Mesenchymal stem cell (in vitro differentiated cells and primary cell): Measurements from ENCODE around the gene TNNT2.

Source experiments
- DNase-seq: peaks from one replicate; pipeline ENCODE4 v3.0.0-alpha.2; 2013
- H2AFZ ChIP-seq: one replicate; pipeline ENCODE4 v1.6.1; 2013; ENCODE audit warnings: low read depth, mild to moderate bottlenecking, control low read depth, inconsistent platforms, low read length, moderate library complexity
- H2AK5ac ChIP-seq: 2 replicates; pipeline ENCODE4 v1.6.1; 2013; ENCODE audit warnings: low read length, moderate library complexity, mild to moderate bottlenecking, inconsistent platforms; ENCODE audit not compliant: severe bottlenecking
- H2BK120ac ChIP-seq: one replicate; pipeline ENCODE4 v1.6.1; 2013; ENCODE audit warnings: low read depth, mild to moderate bottlenecking, inconsistent platforms, low read length, moderate library complexity
- H2BK12ac ChIP-seq, 2 experiments: one replicate each; pipeline ENCODE4 v1.6.1; 2013; ENCODE audit warnings: inconsistent platforms in 2 of 2, low read length in 2 of 2, mild to moderate bottlenecking in 2 of 2, moderate library complexity in 2 of 2, control low read depth in 1 of 2
- H2BK15ac ChIP-seq: one replicate; pipeline ENCODE4 v1.6.1; 2013; ENCODE audit warnings: mild to moderate bottlenecking, low read depth, inconsistent platforms; ENCODE audit not compliant: poor library complexity, severe bottlenecking
- H2BK5ac ChIP-seq: 2 replicates; pipeline ENCODE4 v1.6.1; 2013; ENCODE audit warnings: low read depth, mild to moderate bottlenecking, low read length, control low read depth, inconsistent platforms; ENCODE audit not compliant: poor library complexity, severe bottlenecking
- H3K14ac ChIP-seq, 2 experiments: one replicate each; pipeline ENCODE4 v1.6.1; 2013; ENCODE audit warnings: inconsistent platforms in 2 of 2, low read length in 2 of 2, control low read depth in 1 of 2, mild to moderate bottlenecking in 1 of 2, moderate library complexity in 1 of 2
- H3K18ac ChIP-seq, 2 experiments: one replicate each; pipeline ENCODE4 v1.6.1; 2013; ENCODE audit warnings: inconsistent platforms in 2 of 2, low read length in 2 of 2, control low read depth in 1 of 2, low read depth in 1 of 2, mild to moderate bottlenecking in 1 of 2
- H3K23ac ChIP-seq, 2 experiments: one replicate each; pipeline ENCODE4 v1.6.1; 2013; ENCODE audit warnings: inconsistent platforms in 2 of 2, low read length in 2 of 2, mild to moderate bottlenecking in 2 of 2, moderate library complexity in 2 of 2, control low read depth in 1 of 2
- H3K27ac ChIP-seq: 2 replicates; pipeline ENCODE4 v1.5.1; 2013; ENCODE audit warnings: mild to moderate bottlenecking, moderate library complexity, low read length, control low read depth, inconsistent platforms; ENCODE audit not compliant: poor library complexity, severe bottlenecking
- H3K27me3 ChIP-seq, 2 experiments: 2 replicates each; pipeline versions ENCODE4 v1.6.1 to v1.7.0; 2013; ENCODE audit warnings: low read length in 2 of 2, mild to moderate bottlenecking in 2 of 2, moderate library complexity in 2 of 2, control low read depth in 1 of 2, inconsistent platforms in 1 of 2; ENCODE audit not compliant: control insufficient read depth in 1 of 2, insufficient read depth in 1 of 2
- H3K36me3 ChIP-seq, 2 experiments: 2 replicates each; pipeline versions ENCODE4 v1.6.1 to v1.7.0; 2013; ENCODE audit warnings: low read length in 2 of 2, control low read depth in 1 of 2, inconsistent platforms in 1 of 2, low read depth in 1 of 2, mild to moderate bottlenecking in 1 of 2; ENCODE audit not compliant: insufficient read depth in 2 of 2, control insufficient read depth in 1 of 2
- H3K4ac ChIP-seq, 2 experiments: one replicate each; pipeline ENCODE4 v1.6.1; 2013; ENCODE audit warnings: inconsistent platforms in 2 of 2, low read length in 2 of 2, mild to moderate bottlenecking in 2 of 2, moderate library complexity in 2 of 2, control low read depth in 1 of 2, low read depth in 1 of 2
- H3K4me1 ChIP-seq: 2 replicates; pipeline ENCODE4 v1.6.1; 2013; ENCODE audit warnings: low read depth, low read length, control low read depth; ENCODE audit not compliant: control insufficient read depth, insufficient read depth
- H3K4me2 ChIP-seq: 2 replicates; pipeline ENCODE4 v1.6.1; 2013; ENCODE audit warnings: low read length, mild to moderate bottlenecking, inconsistent platforms; ENCODE audit not compliant: poor library complexity, severe bottlenecking
- H3K4me3 ChIP-seq, 2 experiments: 2 replicates each; pipeline versions ENCODE4 v1.5.1 to v1.7.0; 2013; ENCODE audit warnings: low read length in 2 of 2, mild to moderate bottlenecking in 2 of 2, control low read depth in 1 of 2, low read depth in 1 of 2; ENCODE audit not compliant: insufficient read depth in 1 of 2
- H3K79me1 ChIP-seq: replicated peaks from 2 replicates; pipeline ENCODE4 v1.6.1; 2013; ENCODE audit warnings: mild to moderate bottlenecking, control low read depth, low read length, inconsistent platforms; ENCODE audit not compliant: poor library complexity, severe bottlenecking
- H3K9ac ChIP-seq: 2 replicates; pipeline ENCODE4 v1.7.0; 2013; ENCODE audit warnings: mild to moderate bottlenecking, low read length, moderate library complexity
- H3K9me3 ChIP-seq: 2 replicates; pipeline ENCODE4 v1.7.0; 2013; ENCODE audit warnings: mild to moderate bottlenecking, low read length; ENCODE audit not compliant: control insufficient read depth
- H4K8ac ChIP-seq: one replicate; pipeline ENCODE4 v1.6.1; 2013; ENCODE audit warnings: inconsistent platforms, mild to moderate bottlenecking, low read length, moderate library complexity
- H4K91ac ChIP-seq: one replicate; pipeline ENCODE4 v1.6.1; 2013; ENCODE audit warnings: mild to moderate bottlenecking, low read length, inconsistent platforms
- WGBS: methylation state at CpG from one replicate; pipeline ENCODE4 v1.1.7; 2013; ENCODE audit warnings: mixed read lengths; 5-methylcytosine and 5-hydroxymethylcytosine counted together

The TNNT2 gene

GRCh38 chr1:201357636-201358348, 19.7 kb downstream of the TNNT2 start:
- H3K18ac ChIP-seq, result no peak overlapping the region
- H3K79me1 ChIP-seq, result no peaks in the 10 kb centered on the region
- H4K8ac ChIP-seq, result no peak overlapping the region
- no peak overlapping the region for H3K23ac ChIP-seq
- 80% methylated on average over 8 of the region's 10 CpGs for WGBS
- no peak overlapping the region for H2BK12ac ChIP-seq
- H3K4me2 ChIP-seq, result no peak overlapping the region
- H3K36me3 ChIP-seq, result peaks cover 0 to 12% of the 10 kb centered on the region in 2 experiments
- no peak overlapping the region for H2BK15ac ChIP-seq
- no peak overlapping the region for H2BK120ac ChIP-seq
- no peak overlapping the region for H2BK5ac ChIP-seq
- H3K27ac ChIP-seq, result no peak overlapping the region
- H3K9ac ChIP-seq, result no peak overlapping the region
- no peak overlapping the region for H2AK5ac ChIP-seq
- no peak overlapping the region for H3K4me3 ChIP-seq
- no peak for DNase-seq
- no peak overlapping the region for H2AFZ ChIP-seq
- peaks cover 7% of the 10 kb centered on the region for H3K4me1 ChIP-seq
- no peaks in the 10 kb centered on the region for H3K9me3 ChIP-seq
- H3K14ac ChIP-seq, result no peak overlapping the region
- H3K4ac ChIP-seq, result no peak overlapping the region
- H4K91ac ChIP-seq, result no peak overlapping the region
- peaks cover 9 to 80% of the 10 kb centered on the region in 2 experiments for H3K27me3 ChIP-seq

- Histone ChIP-seq H2AK5ac (no peak overlapping the region), H2BK15ac (no peak overlapping the region), H3K36me3 (peaks cover 0 to 12% of the 10 kb centered on the region in 2 experiments), H3K18ac (no peak overlapping the region), H3K27me3 (peaks cover 9 to 80% of the 10 kb centered on the region in 2 experiments), H4K91ac (no peak overlapping the region), H2BK5ac (no peak overlapping the region), H3K4me2 (no peak overlapping the region), H3K14ac (no peak overlapping the region), H4K8ac (no peak overlapping the region), H2AFZ (no peak overlapping the region), H3K4me1 (peaks cover 7% of the 10 kb centered on the region), H2BK120ac (no peak overlapping the region), H3K4me3 (no peak overlapping the region), H3K9ac (no peak overlapping the region), H3K23ac (no peak overlapping the region), H3K79me1 (no peaks in the 10 kb centered on the region), H2BK12ac (no peak overlapping the region), H3K9me3 (no peaks in the 10 kb centered on the region), H3K27ac (no peak overlapping the region), H3K4ac (no peak overlapping the region)
- WGBS, result 79% methylated on average over 8 of the region's 8 CpGs
- DNase-seq, result no peak
These were observed 20.3 kb downstream of the TNNT2 start for GRCh38 chr1:201357211-201357610.

GRCh38 chr1:201356701-201357100, 20.8 kb downstream of the TNNT2 start:
- Histone ChIP-seq H3K9ac (no peak overlapping the region), H3K9me3 (no peaks in the 10 kb centered on the region), H3K18ac (no peak overlapping the region), H3K27ac (no peak overlapping the region), H3K27me3 (peaks cover 9 to 80% of the 10 kb centered on the region in 2 experiments), H2BK5ac (no peak overlapping the region), H3K79me1 (no peaks in the 10 kb centered on the region), H2BK15ac (no peak overlapping the region), H3K4me2 (no peak overlapping the region), H3K14ac (no peak overlapping the region), H3K4me1 (peaks cover 5% of the 10 kb centered on the region), H4K8ac (no peak overlapping the region), H3K36me3 (peaks cover 0 to 12% of the 10 kb centered on the region in 2 experiments), H3K4ac (no peak overlapping the region), H4K91ac (no peak overlapping the region), H2BK120ac (no peak overlapping the region), H3K23ac (no peak overlapping the region), H2AFZ (no peak overlapping the region), H3K4me3 (no peak overlapping the region), H2BK12ac (no peak overlapping the region), H2AK5ac (no peak overlapping the region)
- no peak for DNase-seq
- WGBS, result 73% methylated on average over 11 of the region's 11 CpGs

GRCh38 chr1:201356236-201356635, 21.2 kb downstream of the TNNT2 start:
- Histone ChIP-seq H3K4me1 (peaks cover 4% of the 10 kb centered on the region), H3K4me2 (no peak overlapping the region), H3K14ac (no peak overlapping the region), H2BK120ac (no peak overlapping the region), H2AFZ (no peak overlapping the region), H3K4me3 (no peak overlapping the region), H2BK12ac (no peak overlapping the region), H3K36me3 (peaks cover 0 to 9% of the 10 kb centered on the region in 2 experiments), H3K27me3 (peaks cover 9 to 84% of the 10 kb centered on the region in 2 experiments), H3K27ac (no peak overlapping the region), H3K23ac (no peak overlapping the region), H3K18ac (no peak overlapping the region), H2BK15ac (no peak overlapping the region), H3K9ac (no peak overlapping the region), H3K79me1 (no peaks in the 10 kb centered on the region), H4K8ac (no peak overlapping the region), H3K4ac (no peak overlapping the region), H2BK5ac (no peak overlapping the region), H4K91ac (no peak overlapping the region), H3K9me3 (no peaks in the 10 kb centered on the region), H2AK5ac (no peak overlapping the region)
- WGBS, result 85% methylated on average over 5 of the region's 5 CpGs
- DNase-seq, result no peak
